Activated T-cell treated with anti-CD3 and anti-CD28 coated beads for 1 hour (primary cell): ENCODE results near the gene PRDM16.
"Not testable (repeated sequence)": the region's sequence is repeated elsewhere in the genome, so short reads cannot be mapped to it uniquely, and the experiment has no call there.

Experiments
- DNase-seq: peaks from one replicate; pipeline ENCODE4 v3.0.0-alpha.2; 2020; ENCODE audit warnings: low read depth

PRDM16 gene

GRCh38 chr1:3082051-3082450 is 13.0 kb downstream of the PRDM16 start:
- DNase-seq: no peak

DNA sequence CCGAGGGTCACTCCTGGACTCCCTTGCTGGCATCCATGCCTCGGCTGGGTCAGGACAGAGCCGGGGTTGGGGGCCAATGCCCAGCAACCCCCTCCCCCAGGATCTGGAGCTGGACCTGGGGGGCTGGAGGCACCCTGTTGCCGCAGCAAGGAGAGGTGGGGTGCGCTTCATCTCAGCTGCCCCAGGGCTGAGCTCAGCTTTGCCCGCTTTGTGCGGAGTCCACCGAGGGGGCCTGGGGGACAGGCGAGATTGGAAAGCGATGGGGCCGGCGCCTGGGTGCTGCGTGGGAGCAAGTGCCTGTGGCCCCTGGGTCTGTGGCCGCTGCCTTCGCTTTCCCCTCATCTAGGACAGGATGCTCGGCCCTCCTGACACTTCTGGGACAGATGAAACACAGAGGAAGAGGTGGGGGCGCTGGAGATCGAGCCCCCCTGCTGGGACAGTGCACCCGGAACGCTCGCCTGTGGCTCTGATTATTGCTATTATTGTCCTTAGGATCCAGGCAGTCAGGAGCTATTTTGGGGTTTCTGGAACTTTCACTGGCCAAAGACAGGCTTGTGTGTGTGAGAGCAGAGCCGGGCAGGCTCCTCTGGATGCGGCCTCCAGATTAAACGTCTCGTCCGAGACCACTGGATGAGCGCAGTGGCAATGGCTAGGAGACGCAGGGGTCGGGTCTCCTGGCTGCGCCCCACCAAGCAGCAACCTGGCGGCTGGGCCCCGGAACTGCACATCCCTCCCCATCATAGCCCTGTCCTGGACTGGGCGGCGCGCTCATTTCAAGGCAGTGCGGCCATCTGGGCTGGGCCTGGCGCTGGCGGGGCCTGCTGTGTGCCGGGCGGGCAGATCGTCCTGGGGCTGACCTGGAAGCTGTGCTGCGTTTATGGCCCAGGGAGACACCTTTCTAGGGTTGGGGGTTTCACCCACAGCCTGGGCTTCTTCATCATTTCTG is 13.8 kb downstream of the PRDM16 start:
- DNase-seq: no peak

GRCh38 chr1:3084154-3084553 is 15.2 kb downstream of the PRDM16 start:
- DNase-seq: no peak

DNA sequence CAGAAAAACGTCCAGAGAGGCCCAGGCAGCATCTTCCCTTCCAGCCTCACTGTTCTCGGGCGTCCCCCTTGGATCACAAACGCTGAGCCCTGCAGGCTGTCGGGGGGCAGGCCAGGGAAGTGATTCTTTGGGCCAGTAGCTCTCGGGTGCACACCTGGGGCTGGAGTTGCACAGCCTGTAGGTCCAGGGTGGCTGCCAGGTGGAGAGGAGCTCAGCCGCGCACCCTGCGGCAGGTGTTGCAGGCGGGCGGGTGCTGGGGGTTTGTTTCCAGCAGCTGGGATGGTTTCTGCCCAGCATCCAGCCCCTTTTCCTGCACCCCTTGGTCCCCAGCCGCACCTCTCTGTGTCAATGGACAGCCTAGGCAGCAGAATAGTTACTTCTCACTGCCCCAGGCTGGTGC is 15.7 kb downstream of the PRDM16 start:
- no peak for DNase-seq

DNA sequence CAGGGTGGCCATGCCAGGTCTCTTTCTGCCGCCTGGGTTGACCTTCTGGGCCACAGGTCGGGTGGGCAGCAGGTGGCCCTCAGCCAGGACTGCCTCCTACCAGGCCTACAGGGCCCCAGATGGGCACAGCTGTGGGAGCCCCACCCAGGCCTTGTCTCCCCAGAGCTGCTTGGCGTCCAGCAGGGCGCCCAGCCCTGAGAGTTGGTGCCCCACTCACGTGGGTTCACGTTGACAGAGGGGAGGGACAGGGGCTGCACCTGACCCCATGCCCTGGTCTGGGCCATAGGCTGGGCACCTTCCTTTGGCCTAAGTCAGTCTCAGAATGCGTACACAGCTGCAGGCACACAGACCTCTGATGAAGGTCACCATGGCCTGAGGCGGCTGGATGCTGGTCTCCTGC is 16.7 kb downstream of the PRDM16 start:
- no peak for DNase-seq

DNA sequence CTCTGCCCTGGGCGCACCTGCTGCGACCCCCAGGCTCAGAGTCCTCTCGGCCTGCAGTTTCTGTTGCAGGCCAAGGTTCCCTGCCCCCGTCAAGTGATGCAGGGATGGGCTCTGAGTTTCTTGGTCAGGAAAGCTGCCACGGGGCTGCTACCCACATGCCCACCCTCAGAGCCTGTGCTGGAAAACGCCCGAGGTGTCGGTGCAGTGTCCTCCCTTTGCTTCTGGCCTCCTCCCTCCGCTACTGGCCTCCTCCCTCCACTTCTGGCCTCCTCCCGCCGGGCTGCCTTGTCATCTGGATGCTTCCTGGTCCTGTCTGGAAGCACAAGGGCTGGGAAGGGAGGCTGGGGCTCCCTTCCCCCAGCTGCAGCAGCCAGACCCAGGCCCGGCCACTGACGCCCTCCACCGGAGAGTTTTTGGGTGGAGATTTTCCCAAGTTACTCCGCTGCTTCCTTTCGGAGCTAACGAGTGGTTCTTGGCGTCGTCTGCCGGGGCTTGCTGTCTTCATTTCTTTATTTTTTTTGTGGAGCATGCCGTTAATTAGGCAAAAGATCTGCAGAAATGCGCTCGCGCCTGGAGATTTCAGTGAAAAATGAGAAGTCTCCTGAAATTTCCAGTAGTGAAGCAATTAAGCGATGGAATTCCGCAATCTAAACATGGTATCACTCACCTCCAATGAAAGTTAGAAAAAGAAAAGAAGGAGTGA is 17.4 kb downstream of the PRDM16 start:
- DNase-seq: no peak

GRCh38 chr1:3087049-3087448 is 18.0 kb downstream of the PRDM16 start:
- DNase-seq: no peak

GRCh38 chr1:3087946-3088668 is 19.1 kb downstream of the PRDM16 start:
- not testable (repeated sequence) for DNase-seq

DNA sequence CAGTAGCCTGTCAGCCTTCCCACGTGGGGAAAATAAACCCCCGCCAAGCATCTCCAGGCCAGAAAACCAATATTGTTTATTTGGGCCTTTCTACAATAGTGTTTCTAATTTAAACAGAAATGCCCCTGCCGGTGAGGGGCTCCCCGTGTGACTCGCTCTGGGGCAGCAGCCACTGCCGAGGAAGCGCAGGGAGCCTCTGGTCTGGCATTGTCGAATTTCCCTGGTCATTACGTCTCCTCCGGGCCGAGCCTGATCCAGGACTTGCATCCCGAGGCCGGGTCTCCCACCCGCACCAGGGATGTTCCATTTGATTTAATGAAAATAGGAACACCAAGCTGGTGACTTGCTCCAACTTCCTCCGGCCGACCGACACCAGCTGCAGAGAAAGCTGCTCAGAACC is 20.5 kb downstream of the PRDM16 start:
- no peak for DNase-seq

DNA sequence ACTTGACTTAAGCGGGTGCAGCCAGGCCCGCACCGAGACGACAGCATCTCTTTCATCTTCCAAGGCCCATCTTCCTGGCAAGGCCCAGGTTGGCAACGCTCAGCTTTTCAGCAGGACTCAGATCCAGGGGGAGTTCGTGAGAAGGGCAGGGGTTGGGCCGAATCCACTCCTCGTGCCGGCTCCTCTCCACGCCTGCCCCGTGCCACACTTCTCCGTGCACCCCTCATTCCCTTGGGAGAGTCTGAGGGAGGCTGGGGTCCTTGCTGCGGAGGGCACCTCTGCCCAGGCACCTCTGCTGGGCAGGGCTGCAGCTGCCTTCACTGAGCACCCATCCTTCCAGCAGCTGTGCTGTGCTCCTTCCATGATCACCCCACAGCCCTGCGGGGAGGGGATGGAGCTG is 22.3 kb downstream of the PRDM16 start:
- DNase-seq: no peak

- DNase-seq: no peak
Observed at GRCh38 chr1:3092530-3092929, 23.5 kb downstream of the PRDM16 start.

DNA sequence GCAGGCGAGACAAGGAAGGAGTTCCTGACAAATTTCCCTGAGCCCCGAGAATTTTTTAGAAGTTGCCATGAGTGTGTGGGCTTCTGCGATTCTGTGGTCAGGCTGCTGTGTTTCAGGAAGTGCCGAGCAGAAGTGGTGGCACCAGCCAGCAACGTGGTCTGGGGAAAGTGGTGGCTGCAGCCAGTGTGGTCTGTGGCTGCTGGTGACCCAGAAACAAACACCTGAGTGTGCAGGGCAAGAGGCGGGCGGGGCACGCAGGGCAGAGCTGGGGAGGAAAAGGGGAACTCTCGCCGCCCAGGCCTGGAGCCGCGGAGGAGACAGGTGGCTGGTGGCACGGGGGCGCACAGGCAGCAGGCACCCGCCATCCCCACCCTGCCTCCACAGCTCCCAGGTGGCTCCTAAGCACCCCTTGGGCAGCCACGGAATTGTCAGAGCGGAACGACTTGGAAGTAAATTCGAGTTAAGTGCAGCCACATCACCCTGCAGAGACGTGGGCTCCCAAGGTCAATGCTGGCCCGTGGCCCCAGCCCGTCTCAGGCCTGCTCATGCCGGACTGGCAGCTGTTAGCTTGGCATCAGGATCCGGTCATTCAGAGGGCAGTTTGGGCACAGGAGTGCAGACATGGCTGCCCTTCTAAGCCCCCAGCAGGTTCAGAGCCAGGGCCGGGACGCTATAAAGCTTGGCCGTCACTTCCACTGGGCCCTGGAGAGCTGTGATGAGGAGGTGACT is 25.1 kb downstream of the PRDM16 start:
- no peak for DNase-seq

DNA sequence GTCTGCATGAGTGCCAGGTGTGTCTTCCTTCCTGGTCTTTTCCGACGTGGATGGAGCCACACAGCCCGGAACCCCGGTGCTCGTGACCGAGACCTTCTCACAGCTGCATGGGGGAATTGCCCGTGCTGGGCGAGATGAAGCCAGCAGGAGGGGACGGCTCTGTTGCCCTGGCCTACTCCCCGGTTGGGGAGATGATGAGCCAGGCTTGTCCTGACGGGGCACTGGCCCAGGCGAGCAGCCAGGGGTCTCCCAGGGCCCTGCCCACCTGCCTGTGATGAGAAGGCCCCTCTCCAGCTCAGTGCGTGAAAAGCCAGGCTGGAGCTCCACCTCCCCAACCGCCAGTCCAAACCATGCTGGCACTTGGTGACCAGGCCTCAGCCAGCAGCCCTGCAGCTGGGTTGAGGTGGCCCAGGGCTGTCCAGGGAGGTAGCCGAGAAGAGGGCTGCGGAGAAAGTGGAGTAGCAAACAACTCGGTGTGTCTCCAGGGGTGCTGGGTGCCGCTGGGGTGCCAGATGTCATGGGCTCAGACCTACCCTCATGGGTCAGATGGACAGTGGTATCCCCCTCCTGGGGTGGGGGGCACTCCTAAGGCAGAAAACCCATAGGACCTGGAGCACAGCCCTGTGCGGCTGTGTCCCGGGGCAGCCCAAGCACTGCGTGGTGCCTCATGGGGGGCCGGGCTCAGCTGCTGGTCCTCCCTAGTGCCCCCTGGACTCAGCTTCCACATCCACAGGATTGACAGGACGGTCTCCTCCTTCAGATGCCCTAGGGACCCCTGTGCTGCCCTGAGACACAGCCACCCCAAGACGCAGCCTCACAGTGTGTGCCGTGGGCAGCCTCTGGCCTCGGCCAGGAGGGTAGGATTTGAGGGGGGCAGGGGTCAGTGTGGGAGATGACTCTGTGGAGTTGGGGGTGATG is 26.1 kb downstream of the PRDM16 start:
- no peak for DNase-seq

DNA sequence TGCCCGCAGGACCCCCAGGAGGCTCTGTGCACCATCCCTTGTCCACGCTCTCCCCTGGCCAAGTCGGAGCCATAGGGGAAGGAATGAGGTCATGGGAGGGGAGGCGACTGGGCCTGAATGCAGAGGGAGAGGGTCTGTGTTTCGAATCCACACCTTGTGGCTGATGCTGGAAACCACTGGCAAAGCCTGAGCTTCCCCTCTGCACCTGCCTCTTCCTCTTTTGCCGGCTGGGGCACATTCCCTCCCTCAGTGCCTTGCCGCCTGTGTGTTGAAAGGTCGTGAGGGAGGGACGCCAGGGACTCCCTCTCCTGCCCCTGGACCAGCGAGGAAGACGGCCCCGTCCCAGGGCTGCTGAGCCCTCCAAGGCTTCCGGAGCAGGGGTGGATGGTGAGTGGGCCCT is 27.3 kb downstream of the PRDM16 start:
- no peak for DNase-seq

GRCh38 chr1:3097231-3097630 is 28.2 kb downstream of the PRDM16 start:
- no peak for DNase-seq

DNA sequence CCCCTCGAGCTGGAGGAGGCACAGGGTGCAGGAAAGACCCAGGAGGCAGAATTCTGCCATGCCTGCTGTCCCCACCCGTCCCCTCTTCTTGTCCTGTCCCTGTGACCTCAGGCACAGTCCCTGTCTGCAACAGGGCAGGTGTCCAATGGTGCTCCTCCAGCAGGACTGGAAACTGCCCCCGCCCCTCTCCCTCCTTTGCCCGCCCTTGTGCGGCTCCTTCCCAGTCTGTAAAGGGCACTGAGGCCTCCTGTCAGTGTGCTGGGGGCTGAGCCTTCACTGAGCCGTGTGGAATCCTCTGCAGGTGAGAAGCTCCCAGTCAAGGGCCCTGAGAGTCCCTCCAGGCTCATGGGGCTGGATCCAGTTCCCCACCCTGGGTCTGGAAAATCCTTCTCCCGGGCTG is 28.9 kb downstream of the PRDM16 start:
- DNase-seq: no peak

- no peak for DNase-seq
Observed at GRCh38 chr1:3099861-3100260, 30.9 kb downstream of the PRDM16 start.

DNA sequence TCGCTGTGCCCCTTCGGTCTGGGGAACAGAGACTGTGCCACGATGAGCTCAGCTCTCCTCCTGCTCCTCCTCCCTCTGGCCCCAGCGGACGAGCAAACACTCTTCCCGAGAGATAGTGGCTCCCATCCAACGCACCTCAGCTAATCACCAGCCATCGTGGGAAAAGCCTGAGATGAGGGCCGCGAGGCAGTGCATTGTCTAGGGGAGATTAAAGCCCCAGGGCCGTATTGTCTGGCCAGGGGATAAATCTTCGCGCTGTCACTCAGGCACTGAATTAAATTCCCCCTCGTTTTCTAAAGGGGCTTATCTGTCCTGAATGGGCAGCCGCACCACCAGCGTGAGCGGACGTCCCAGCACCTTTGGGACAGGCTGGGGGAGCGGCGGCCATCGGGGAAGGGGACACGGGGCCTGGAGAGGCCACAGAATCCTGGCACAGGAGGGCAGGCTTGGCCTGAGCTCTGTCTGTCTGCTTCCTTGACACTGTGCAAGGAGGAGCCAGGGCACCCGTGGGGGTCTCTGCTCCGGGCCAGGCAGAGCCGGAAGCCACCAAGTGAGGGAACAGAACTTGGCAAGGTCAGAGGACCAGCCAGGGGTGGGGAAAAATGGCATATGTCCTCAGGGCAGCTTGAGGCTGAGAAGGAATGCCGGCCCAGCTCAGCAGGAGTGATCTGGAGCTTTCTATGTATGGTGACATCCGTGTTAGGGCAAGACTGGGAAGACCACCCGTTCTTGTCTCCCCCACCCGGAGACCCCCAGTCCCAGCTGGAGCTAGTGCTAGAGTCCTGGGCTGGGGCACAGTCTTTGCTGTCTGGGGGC is 32.3 kb downstream of the PRDM16 start:
- no peak for DNase-seq

GRCh38 chr1:3102641-3103040 is 33.6 kb downstream of the PRDM16 start:
- no peak for DNase-seq
